ENCODE measurements around the gene HEATR5B.

- TF ChIP-seq CTCF (IDR thresholded peaks at IDR 0.05): no peak
- TF ChIP-seq EZH2 (IDR thresholded peaks at IDR 0.05; ENCODE audit: borderline replicate concordance, insufficient read depth, low read depth, low read length, poor library complexity, severe bottlenecking): no peak
Observed at GRCh38 chr2:36973320-36973719, 110.9 kb downstream of the HEATR5B start.
